H1 (cell line): Measurements from ENCODE around the gene BBS7. TPM values are rescaled to one million over a fixed set of nuclear protein-coding genes. Genes with fewer than 3 reads are reported as not detected.

Experiments
- CBX5 ChIP-seq: fragments of 300-800, 300-1000 bp; sonication (generic); IDR thresholded peaks from 2 replicates; pipeline ENCODE4 v1.7.1; 2016; ENCODE audit warnings: antibody characterized with exemption, low read length, low read depth
- CEBPB ChIP-seq: IDR thresholded peaks from 2 replicates; pipeline ENCODE4 v1.6.1; 2012; ENCODE audit warnings: low read depth, low read length
- CHD7 ChIP-seq: fragments of 300-600 bp; sonication (generic); IDR thresholded peaks from 2 replicates; pipeline ENCODE4 v1.7.1; 2012; ENCODE audit warnings: low read length, moderate library complexity, mild to moderate bottlenecking, inconsistent platforms; ENCODE audit not compliant: insufficient replicate concordance
- CREB1 ChIP-seq: IDR thresholded peaks from 2 replicates; pipeline ENCODE4 v1.6.1; 2012; ENCODE audit warnings: inconsistent platforms
- GTF2F1 ChIP-seq: IDR thresholded peaks from 2 replicates; pipeline ENCODE4 v1.6.1; 2012; ENCODE audit warnings: low read depth, low read length, improper control_type of control experiment, borderline replicate concordance
- KDM5A ChIP-seq: fragments of 200-600 bp; IDR thresholded peaks from 2 replicates; pipeline ENCODE4 v1.7.1; 2012; ENCODE audit warnings: mild to moderate bottlenecking, low read length, inconsistent platforms, mixed read lengths
- NANOG ChIP-seq: IDR thresholded peaks from 2 replicates; pipeline ENCODE4 v1.6.1; 2011; ENCODE audit warnings: low read length, low read depth, mild to moderate bottlenecking, inconsistent platforms; ENCODE audit not compliant: insufficient read depth, poor library complexity, severe bottlenecking
- POLR2AphosphoS5 ChIP-seq: IDR thresholded peaks from 2 replicates; pipeline ENCODE4 v1.6.1; 2011; ENCODE audit warnings: low read depth, low read length
- SIRT6 ChIP-seq: IDR thresholded peaks from one replicate; pipeline ENCODE4 v1.7.1; 2012; ENCODE audit warnings: low read length, inconsistent platforms
- SP2 ChIP-seq: IDR thresholded peaks from 2 replicates; pipeline ENCODE4 v1.6.1; 2012; ENCODE audit warnings: mild to moderate bottlenecking, low read length, inconsistent platforms
- TAF7 ChIP-seq: optimal IDR thresholded peaks from 2 replicates; pipeline ENCODE3; 2011; ENCODE audit warnings: low read depth, mild to moderate bottlenecking, inconsistent platforms, low read length, moderate library complexity, borderline replicate concordance
- TBP ChIP-seq: IDR thresholded peaks from 2 replicates; pipeline ENCODE4 v1.6.1; 2011; ENCODE audit warnings: low read depth, low read length, improper control_type of control experiment
- polyA plus RNA-seq, 7 experiments: library from polyadenylated mRNA; depleted of rRNA in 3 of 7; stranded (reverse) in 5 of 7; unstranded in 2 of 7; fragments of >200 nt in 5 of 7; fragments of 200-250 nt in 2 of 7; gene quantifications; 1 replicate in 5 of 7; 2 replicates in 1 of 7; 4 replicates in 1 of 7; pipeline versions ENCODE4 v1.2.1 to v1.2.3, GENCODE V29; 2011 to 2013; ENCODE audit warnings: missing spikeins in 2 of 7, mixed read lengths in 2 of 7
- total RNA-seq: library from RNA; stranded (reverse); fragmentation: NEBNext Ultra II Directional; extraction: Animal tissue kit (Norgen Biotek cat#: 25700); gene quantifications from 2 replicates; pipeline ENCODE4 v1.2.1, GENCODE V29; 2021

Gene BBS7
- total and polyA plus RNA-seq, 2 of the 8 experiments (the other 6 are each of a cell fraction or from before 2014, with no cell fraction given), result 16.6 to 21.5 TPM

- TF ChIP-seq CHD7 (no peak), SIRT6 (no peak), GTF2F1 (no peak), NANOG (no peak), SP2 (no peak), CREB1 (peak; percentile 99), TBP (peak; percentile 88; the same call in 1 of the 2 replicates), CBX5 (no peak), KDM5A (peak; percentile 89), TAF7 (peak; percentile 85), CEBPB (no peak), POLR2AphosphoS5 (peak; percentile 94)
Observed at GRCh38 chr4:121823505-121824170, 46.6 kb downstream of the BBS7 start, which contains the start of gene CCNA2 (continued).
